NCI-H1694 (cell line): ENCODE results near the gene SLC44A4.
"Not testable (repeated sequence)": the region's sequence is repeated elsewhere in the genome, so short reads cannot be mapped to it uniquely, and the experiment has no call there.

Experiments used
- DNase-seq: peaks from one replicate; lab custom pipeline; 2025; lab: John Stamatoyannopoulos, UW

SLC44A4 gene

GRCh38 chr6:31879901-31880300 lies 1.1 kb upstream of the SLC44A4 start:
- no peak for DNase-seq

GRCh38 chr6:31879143-31879542 lies 346 bp upstream of the SLC44A4 start:
- no peak for DNase-seq

- DNase-seq, result no peak
Observed at GRCh38 chr6:31878222-31878621, 575 bp downstream of the SLC44A4 start.

GRCh38 chr6:31877651-31878161 lies 1.1 kb downstream of the SLC44A4 start:
- no peak for DNase-seq

GRCh38 chr6:31877125-31877650 lies 1.6 kb downstream of the SLC44A4 start:
- DNase-seq, result no peak

- no peak for DNase-seq
Observed at GRCh38 chr6:31876357-31876756, 2.4 kb downstream of the SLC44A4 start.

GRCh38 chr6:31875877-31876276 lies 2.9 kb downstream of the SLC44A4 start:
- DNase-seq, result no peak

GRCh38 chr6:31874836-31875572 lies 3.8 kb downstream of the SLC44A4 start:
- no peak for DNase-seq

GRCh38 chr6:31874084-31874670 lies 4.6 kb downstream of the SLC44A4 start:
- DNase-seq, result no peak

- no peak for DNase-seq
Observed at GRCh38 chr6:31871046-31871659, 7.6 kb downstream of the SLC44A4 start.

GRCh38 chr6:31870385-31870921 lies 8.3 kb downstream of the SLC44A4 start:
- DNase-seq, result no peak

- no peak for DNase-seq
Observed at GRCh38 chr6:31869343-31869742, 9.5 kb downstream of the SLC44A4 start.

- not testable (repeated sequence) for DNase-seq
Observed at GRCh38 chr6:31868658-31868971, 10.2 kb downstream of the SLC44A4 start.

- DNase-seq, result no peak
Observed at GRCh38 chr6:31865205-31866118, 13.3 kb downstream of the SLC44A4 start.

GRCh38 chr6:31864818-31865204 lies 14.0 kb downstream of the SLC44A4 start:
- DNase-seq, result no peak

- not testable (repeated sequence) for DNase-seq
Observed at GRCh38 chr6:31864123-31864562, 14.7 kb downstream of the SLC44A4 start.

- DNase-seq, result peak; percentile 97
Observed at GRCh38 chr6:31862344-31863235, 16.2 kb downstream of the SLC44A4 start, which contains the start of gene NEU1. NEU1 (minus strand) TSS chr6:31862821; CDS start chr6:31862776, 45 bp downstream.

- DNase-seq, result no peak
Observed at GRCh38 chr6:31861919-31862343, 16.9 kb downstream of the SLC44A4 start.

- no peak for DNase-seq
Observed at GRCh38 chr6:31861150-31861549, 17.6 kb downstream of the SLC44A4 start.

GRCh38 chr6:31860349-31860748 lies 18.4 kb downstream of the SLC44A4 start:
- DNase-seq, result no peak
